Measurements from ENCODE around the gene CLDN16. TPM values are rescaled to one million over a fixed set of nuclear protein-coding genes. Genes with fewer than 3 reads are reported as not detected.

Gene CLDN16
- total and polyA plus RNA-seq, 2 of the 4 experiments (the other 2 are of a cell fraction), result under 0.01 to 0.09 TPM

GRCh38 chr3:190368881-190369280, 19.1 kb upstream of the CLDN16 start:
- Histone ChIP-seq H2BK120ac (ENCODE audit: low read depth, low read length) (no peak overlapping the region), H3K56ac (ENCODE audit: extremely low read depth, insufficient read depth, low read length) (no peak overlapping the region), H3K18ac (ENCODE audit: low read depth, low read length) (no peak overlapping the region), H3K4me2 (ENCODE audit: low read depth, low read length) (no peak overlapping the region), H3K9me1 (ENCODE audit: insufficient read depth, low read length) (no peaks in the 10 kb centered on the region), H4K5ac (ENCODE audit: low read depth, low read length) (no peak overlapping the region), H3K27me3 (ENCODE audit: control insufficient read depth, insufficient read depth, low read length) (no peaks in the 10 kb centered on the region), H2BK20ac (ENCODE audit: low read depth, low read length) (no peak overlapping the region), H3K36me3 (ENCODE audit: control insufficient read depth, insufficient read depth, low read length) (no peaks in the 10 kb centered on the region), H4K8ac (ENCODE audit: low read depth in 2 of 2, low read length in 2 of 2) (no peak overlapping the region), H2AK9ac (replicated peaks; ENCODE audit: low read depth, low read length, poor library complexity) (no peak overlapping the region), H3K9me3 (ENCODE audit: control insufficient read depth, insufficient read depth, low read length) (no peaks in the 10 kb centered on the region), H4K91ac (ENCODE audit: insufficient read depth, low read depth, low read length) (no peak overlapping the region), H3K79me1 (ENCODE audit: low read depth in 1 of 2, low read length in 2 of 2) (no peaks in the 10 kb centered on the region), H3K27ac (ENCODE audit: insufficient read depth, low read length) (no peak overlapping the region), H3K4me1 (ENCODE audit: control insufficient read depth, insufficient read depth, low read length) (peaks cover 2% of the 10 kb centered on the region; the same call in 1 of the 2 replicates), H4K20me1 (ENCODE audit: insufficient read depth, low read length) (no peaks in the 10 kb centered on the region), H3K23ac (ENCODE audit: low read depth, low read length) (no peak overlapping the region), H2AFZ (replicated peaks; ENCODE audit: low read length, poor library complexity) (no peak overlapping the region), H3K4me3 (ENCODE audit: insufficient read depth, low read depth, low read length) (no peak overlapping the region), H2BK5ac (ENCODE audit: low read depth, low read length, poor library complexity, severe bottlenecking) (no peak overlapping the region), H2AK5ac (ENCODE audit: low read depth, low read length) (no peak overlapping the region), H3K4ac (ENCODE audit: low read depth, low read length) (no peak overlapping the region), H3K14ac (replicated peaks; ENCODE audit: low read depth, low read length) (no peak overlapping the region), H2BK15ac (ENCODE audit: low read depth, low read length) (no peak overlapping the region), H3K9ac (ENCODE audit: low read depth, low read length) (no peak overlapping the region)
- CTCF ChIA-PET, result interaction anchor here (1.0 to 1.6 kb wide), 2 partner anchors 10 to 15 kb away, joined by 3 to 4 read pairs; no protein-coding TSS in a partner anchor
- POLR2A ChIA-PET (ENCODE audit: unreplicated experiment), result no interaction called here
- intact Hi-C loops (cut with micrococcal nuclease), result no loop called here
- dilution Hi-C loops (cut with HindIII; ENCODE audit: low sequenced_read_pairs, unreplicated experiment), result no loop called here
- in situ Hi-C loops (cut with MboI; ENCODE audit: low sequenced_read_pairs), result no loop called here
- BruUV-seq (replicated peaks), result no TSS peak
- ATAC-seq (ENCODE audit: low read depth) (no peak), DNase-seq (no peak)
- no peak for TF ChIP-seq CHD1 (IDR thresholded peaks at IDR 0.05; ENCODE audit: low read depth, low read length)
- TF ChIP-seq ELK1 (IDR thresholded peaks at IDR 0.05; ENCODE audit: borderline replicate concordance, low read depth, low read length), result no peak
- no peak for TF ChIP-seq CTCF (conservative IDR thresholded peaks at IDR 0.05; ENCODE audit: low read depth, low read length)
- no peak for TF ChIP-seq RAD21 (IDR thresholded peaks at IDR 0.05; ENCODE audit: low read length)
- TF ChIP-seq BHLHE40 (IDR thresholded peaks at IDR 0.05; ENCODE audit: low read depth, low read length), result no peak
- no peak for TF ChIP-seq RFX5 (IDR thresholded peaks at IDR 0.05; ENCODE audit: low read depth, low read length)
- TF ChIP-seq NFE2L2 (IDR thresholded peaks at IDR 0.05; ENCODE audit: low read depth, low read length), result no peak
- no peak for TF ChIP-seq MAFK (IDR thresholded peaks at IDR 0.05; ENCODE audit: low read depth, low read length)
- TF ChIP-seq SMC3 (IDR thresholded peaks at IDR 0.05; ENCODE audit: low read depth, low read length), result no peak
- no peak for TF ChIP-seq USF2 (IDR thresholded peaks at IDR 0.05; ENCODE audit: low read depth, low read length)
- no peak for TF ChIP-seq CEBPB (IDR thresholded peaks at IDR 0.05; ENCODE audit: low read depth, low read length)
